HTERT RPE-1 (cell line): Measurements from ENCODE around the gene PLEKHG1.

ENCODE experiments used
- in situ Hi-C: fragments of 300-500 bp; cut with MboI; formaldehyde crosslinking; loops from 4 replicates; pipeline ENCODE4 v1.14.3; 2020; ENCODE audit warnings: low sequenced_read_pairs

PLEKHG1 gene

DNA sequence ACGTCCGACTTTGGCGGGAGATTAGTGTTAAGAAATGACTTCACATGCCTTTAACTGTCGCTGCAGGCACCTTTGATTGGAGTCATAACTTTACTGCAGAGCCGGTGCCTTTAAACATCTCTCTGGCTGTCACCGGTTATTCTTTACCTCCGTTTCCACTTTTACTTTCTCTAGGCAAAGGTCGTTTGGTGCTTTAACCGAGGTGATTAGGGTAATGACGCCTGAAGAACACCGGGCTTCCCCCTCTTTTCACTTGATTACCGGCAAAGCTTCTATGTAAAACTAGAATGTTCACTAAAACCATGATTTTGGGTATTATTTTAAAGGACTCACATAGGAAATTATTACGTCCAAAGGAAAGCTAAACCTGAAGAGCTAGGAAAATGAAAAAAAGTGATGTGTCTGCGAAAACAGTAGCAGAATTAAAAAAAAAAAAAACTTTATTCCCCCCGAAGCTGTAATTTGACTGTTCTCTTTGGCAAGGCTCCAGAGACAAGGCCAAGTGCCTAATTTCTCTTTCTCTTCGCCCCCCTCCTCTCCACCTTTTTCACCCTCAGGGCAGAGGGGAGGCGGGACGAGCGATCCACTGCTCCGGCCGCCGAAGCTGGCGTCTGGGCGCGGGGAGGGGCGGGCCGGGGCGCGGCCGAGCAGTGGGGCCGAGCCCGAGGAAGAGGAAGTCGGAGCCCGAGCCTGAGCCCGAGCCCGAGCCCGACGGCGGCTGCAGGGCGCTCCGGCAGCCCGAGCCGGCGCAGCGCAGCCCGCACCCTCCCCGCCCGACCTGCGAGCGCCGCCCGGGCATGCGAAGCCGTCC is at the start of gene PLEKHG1:
PLEKHG1 (plus strand) TSS at position 687 of the 811 bp plus-strand sequence. CDS start 133,797 bp downstream, outside the sequence.
- in situ Hi-C loops, result no loop called here

DNA sequence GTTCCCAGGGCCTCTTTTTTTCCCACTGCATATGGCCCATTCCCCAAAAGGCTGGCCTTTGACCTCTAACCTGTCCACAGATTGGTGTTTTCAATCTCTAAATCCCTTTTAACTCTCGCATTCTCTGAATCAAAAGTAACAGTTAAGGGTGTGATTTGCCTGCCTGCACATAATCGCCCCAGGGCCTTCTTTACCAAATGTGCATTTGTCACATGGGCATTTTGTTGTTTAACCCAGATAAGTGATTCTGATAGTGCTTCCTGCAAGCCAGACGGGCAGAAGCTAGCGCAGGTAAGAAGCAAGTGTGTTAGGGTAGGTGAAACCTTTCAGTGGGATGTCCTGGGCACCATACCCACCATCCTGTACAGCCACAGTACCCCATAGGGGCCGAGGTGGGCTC is 49.4 kb upstream of the PLEKHG1 start:
- in situ Hi-C loops, result no loop called here

DNA sequence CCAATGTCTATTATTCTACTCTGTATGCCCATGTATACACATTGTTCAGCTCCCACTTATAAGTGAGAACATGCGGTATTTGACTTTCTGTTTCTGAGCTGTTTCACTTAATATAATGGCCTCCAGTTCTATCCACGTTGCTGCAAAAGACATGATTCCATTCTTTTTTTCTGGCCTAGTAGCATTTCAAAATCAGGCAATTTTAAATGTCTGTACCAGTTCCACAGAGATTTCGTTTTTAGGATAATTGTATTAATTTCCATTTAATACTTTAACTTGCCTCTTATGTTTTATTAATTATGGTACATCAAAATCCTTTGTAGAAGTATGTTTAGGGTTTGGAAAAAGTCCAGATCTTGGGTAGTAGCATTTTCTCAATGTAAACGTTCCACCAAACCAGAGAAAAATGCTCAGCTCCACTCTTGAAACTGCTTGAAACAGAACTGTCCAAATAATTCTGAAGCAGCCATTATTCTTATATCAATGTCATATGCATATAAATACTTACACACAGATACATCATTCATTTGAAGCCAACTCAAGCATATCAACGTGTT is 42.6 kb upstream of the PLEKHG1 start:
- in situ Hi-C loops, result no loop called here

- in situ Hi-C loops, result no loop called here
Measured at GRCh38 chr6:150560004-150560883, 39.4 kb upstream of the PLEKHG1 start.

DNA sequence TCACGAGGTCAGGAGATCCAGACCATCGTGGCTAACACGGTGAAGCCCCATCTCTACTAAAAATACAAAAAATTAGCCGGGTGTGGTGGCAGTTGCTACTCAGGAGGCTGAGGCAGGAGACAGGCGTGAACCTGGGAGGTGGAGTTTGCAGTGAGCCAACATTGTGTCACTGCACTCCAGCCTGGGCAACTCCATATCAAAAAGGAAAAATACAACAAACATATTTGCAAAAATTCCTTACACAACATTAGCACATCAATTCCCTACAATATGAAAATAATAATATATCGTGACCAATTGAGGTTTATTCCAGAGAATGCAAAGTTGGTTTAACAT is 38.8 kb upstream of the PLEKHG1 start:
- in situ Hi-C loops, result no loop called here

DNA sequence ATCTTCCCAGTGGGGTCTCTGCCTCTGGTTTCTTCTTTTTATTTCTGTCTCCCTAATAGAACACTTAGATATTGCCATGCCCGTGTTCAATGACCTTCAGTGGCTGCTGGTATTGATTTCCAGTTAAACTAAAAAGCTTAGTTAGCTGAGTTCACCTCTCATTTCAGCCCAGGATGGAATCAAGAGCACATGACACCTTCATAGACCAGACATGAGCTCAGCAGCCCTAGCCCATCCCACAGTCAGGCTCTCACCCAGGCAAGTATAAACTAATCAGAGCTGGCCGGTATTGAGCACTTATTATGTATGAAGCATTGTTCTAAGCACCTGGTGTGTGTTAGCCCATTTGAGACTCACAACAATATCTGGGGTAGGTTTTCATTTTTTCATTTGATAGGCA is 33.7 kb upstream of the PLEKHG1 start:
- in situ Hi-C loops, result no loop called here

GRCh38 chr6:150566486-150566885 is 33.2 kb upstream of the PLEKHG1 start:
- in situ Hi-C loops, result no loop called here

DNA sequence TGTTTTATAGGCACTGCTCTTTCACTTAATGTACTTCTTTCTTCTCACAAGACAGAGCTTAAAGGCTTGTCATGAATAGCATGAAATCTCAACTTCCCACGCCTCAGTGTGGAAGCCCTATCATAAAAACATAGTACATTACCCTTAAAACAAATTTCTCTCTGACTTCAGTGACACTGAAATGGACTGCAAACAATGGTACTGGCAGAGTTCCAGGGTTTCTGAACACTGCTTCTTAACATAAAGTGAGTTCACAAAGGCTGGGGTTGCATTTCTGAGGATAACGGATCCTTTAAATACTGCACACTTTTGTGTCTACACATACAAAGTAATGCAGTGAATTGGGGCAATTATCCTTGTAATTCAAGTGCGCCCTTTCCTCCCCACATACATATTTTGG is 32.3 kb upstream of the PLEKHG1 start:
- in situ Hi-C loops, result no loop called here

GRCh38 chr6:150567823-150568383 is 31.8 kb upstream of the PLEKHG1 start:
- in situ Hi-C loops, result no loop called here

DNA sequence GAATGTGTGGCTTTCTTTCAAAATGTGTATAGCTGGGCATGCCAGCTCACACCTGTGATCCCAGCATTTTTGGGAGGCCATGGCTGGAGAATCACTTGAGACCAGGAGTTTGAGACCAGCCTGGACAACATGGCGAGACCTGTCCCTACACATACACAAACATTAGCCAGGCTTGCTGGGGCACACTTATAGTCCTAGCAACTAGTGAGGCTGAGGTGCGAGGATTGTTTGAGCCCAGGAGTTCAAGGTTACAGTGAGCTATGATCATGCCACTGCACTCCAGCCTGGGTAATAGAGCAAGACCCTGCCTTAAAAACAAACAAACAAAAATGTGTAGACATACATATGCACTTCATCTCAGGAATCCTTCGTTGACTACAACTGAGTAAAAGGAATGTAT is 31.1 kb upstream of the PLEKHG1 start:
- in situ Hi-C loops, result no loop called here

- in situ Hi-C loops, result no loop called here
Measured at GRCh38 chr6:150569161-150569560, 30.5 kb upstream of the PLEKHG1 start.

DNA sequence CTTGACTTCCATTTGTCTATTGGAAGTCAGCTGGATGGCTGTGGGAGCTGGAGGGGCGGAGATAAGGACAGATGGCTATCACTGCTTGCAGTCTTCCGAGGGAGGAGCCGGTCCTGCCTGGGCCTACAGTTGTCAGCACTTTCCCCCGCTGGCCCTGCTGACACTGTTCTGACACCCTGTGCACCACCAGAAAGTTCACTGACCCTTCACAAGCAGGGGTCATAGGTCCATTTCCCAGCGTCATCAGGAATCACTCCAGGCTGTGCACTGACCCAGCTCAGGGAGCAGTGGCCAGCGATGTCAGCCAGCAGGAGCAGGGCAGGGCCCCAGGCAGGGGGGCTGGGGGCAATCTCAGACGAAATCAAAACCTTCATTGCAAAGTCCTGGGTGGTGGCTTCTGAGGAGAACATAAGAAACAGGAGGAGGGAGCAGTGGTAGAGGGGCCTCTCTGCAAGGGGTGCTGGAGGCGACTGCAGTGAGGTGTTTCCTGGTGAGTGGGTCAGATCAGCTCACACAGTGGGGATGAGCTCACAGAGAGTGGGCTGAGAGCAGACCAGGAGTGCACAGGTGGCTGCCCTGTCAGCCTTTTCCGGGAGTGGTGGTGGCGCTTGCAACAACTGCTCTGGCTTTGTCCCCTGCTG is 26.5 kb upstream of the PLEKHG1 start:
- in situ Hi-C loops, result no loop called here

DNA sequence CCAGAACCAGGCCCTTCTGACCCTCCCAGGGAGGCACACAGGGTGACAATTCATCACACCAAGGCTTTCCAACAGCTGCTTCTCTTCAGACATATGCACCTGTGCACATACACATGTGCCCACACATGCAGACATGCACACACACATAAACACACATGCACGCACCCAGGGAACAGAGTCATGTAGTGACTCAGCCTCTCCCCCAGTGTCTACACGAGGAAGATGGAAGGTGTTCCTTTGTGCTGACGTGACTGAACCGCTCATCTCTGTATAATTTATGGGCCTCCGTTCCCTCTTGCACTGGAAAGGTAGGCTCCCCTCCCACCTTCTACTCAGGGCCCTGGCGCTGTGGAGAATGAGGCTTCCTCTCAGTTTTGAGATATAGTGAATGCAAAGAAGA is 23.8 kb upstream of the PLEKHG1 start:
- in situ Hi-C loops, result no loop called here

DNA sequence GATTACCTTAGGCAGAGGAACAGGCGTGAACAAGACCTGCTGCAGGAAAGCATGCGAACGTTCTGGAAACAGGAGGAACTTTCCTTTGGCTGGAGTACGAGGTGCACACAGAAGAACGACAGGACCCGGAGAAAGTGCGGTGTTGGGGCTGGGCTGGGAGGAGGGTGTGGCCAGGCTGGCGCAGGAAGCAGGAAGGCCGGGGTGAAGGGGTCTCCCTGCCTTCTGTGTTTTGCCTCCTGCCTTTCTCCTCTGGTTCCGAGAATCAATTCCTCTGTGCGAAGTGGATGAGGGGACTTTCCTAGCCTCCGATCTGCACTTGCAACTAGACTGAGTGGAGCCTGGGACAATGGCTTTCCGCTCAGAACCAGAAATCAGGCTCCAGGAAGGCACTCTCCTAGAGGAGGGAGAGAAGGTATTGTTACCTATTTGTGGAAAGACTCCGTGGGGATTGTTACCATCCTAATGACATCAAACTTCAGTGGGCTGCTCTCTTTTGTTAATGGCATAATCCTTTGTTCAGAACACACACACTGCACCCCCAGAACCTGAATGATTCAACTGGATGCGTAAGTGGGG is 22.9 kb upstream of the PLEKHG1 start:
- in situ Hi-C loops, result no loop called here

DNA sequence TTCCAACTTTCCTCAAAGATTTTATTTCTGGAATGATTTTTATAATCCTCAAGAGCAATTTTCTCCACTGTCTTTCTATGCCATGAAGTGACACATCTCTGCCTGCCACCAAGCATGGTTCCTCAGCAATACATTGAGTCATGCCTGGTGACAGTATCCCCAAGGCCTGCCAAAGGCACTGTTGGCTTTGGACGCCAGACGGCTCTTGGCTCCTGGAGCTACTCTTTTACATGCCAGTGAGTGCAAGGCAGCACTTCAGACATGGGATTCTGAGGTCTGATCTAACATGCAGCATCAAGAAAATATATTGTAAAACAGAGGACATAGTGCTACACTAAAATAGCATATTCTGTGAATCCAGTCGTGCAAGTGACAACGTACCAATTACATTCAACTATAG is 20.1 kb upstream of the PLEKHG1 start:
- in situ Hi-C loops, result no loop called here

GRCh38 chr6:150580489-150580888 is 19.2 kb upstream of the PLEKHG1 start:
- in situ Hi-C loops, result no loop called here

DNA sequence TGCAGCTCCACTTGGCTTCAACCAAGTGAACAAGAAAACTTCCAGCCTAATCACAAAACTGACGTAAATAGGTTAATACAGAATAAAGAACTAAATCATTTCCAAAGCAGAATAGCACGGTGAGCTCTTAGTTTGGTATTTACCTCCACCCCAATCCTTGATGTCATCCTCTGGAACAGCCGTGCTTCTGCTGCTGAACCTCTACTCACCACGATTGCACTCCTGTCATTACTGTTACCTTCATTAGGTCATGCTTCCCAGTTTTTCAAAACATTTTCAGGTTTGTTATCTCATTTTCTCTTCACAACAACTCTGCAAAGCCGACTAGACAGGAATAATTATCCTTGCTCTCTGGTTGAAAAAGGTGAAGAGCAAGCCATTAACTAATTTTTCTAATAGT is 15.6 kb upstream of the PLEKHG1 start:
- in situ Hi-C loops, result no loop called here

DNA sequence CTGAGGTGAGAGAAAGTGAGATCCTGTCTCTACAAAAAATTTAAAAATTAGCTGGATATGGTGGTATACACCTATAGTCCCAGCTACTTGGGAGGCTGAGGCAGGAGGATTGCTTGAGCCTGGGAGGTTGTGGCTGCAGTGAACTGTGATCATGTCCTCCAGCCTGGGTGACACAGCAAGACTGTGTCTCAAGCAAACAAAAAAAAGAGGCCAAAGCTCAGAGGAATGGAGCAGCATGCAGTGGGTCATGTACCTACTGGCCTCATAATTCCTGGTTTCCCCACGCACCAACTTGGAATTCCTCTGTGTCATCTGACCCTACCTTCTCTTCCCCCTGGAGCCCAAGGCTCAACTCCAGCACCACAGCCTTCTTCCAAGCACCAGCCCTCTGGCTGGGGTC is 15.1 kb upstream of the PLEKHG1 start:
- in situ Hi-C loops, result no loop called here

DNA sequence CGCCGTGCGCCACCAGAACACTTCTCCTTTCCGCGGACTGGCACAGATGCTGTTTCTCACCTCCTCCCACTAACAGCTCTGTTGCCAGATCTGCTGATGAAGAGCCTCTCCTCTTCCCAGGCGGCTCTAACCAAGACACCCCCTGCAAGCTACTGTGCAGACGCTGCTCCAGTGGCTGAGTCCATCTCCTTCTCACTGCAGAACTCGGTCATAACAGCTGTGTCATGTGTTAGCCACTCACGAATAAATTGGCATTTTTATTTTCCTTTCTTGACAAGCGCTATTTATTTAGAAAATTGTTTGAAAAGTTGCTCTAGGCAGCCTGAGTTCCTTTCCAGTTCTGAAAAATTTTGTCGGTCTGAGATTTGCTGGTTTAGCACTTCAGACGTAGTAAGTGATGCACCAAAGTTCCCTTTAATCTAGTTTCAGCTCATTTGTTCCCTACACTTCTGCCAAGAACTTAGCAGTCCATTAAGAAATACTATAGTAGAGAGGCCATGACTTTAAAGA is 12.8 kb upstream of the PLEKHG1 start:
- in situ Hi-C loops, result no loop called here

- in situ Hi-C loops, result no loop called here
Measured at GRCh38 chr6:150587637-150588036, 12.0 kb upstream of the PLEKHG1 start.
